NCI-H526 (cell line): Measurements from ENCODE around the gene SOX18.

ENCODE experiments used
- DNase-seq, 2 experiments: peaks; one replicate each; lab custom pipeline; 2025; lab: John Stamatoyannopoulos, UW

Gene SOX18

GRCh38 chr20:64068386-64069208, 19.2 kb upstream of the SOX18 start:
- no peak for DNase-seq

GRCh38 chr20:64067733-64068307, 18.4 kb upstream of the SOX18 start:
- DNase-seq, result peak in 1 of 2 experiments; percentile 34

- no peak for DNase-seq
Measured at GRCh38 chr20:64067005-64067632, 17.7 kb upstream of the SOX18 start.

GRCh38 chr20:64065974-64066343, 16.5 kb upstream of the SOX18 start:
- DNase-seq, result no peak

GRCh38 chr20:64065062-64065973, 15.9 kb upstream of the SOX18 start:
- DNase-seq, result no peak

- DNase-seq, result no peak
Measured at GRCh38 chr20:64064145-64064698, 14.8 kb upstream of the SOX18 start.

- peak in 1 of 2 experiments; percentile 48 for DNase-seq
Measured at GRCh38 chr20:64063389-64064144, 14.1 kb upstream of the SOX18 start.

- peak; percentile 90 to 99 for DNase-seq
Measured at GRCh38 chr20:64062596-64063388, 13.4 kb upstream of the SOX18 start, which contains the start of gene TCEA2. TCEA2 (plus strand) TSS chr20:64063198; CDS start chr20:64063313, 115 bp downstream.

- no peak for DNase-seq
Measured at GRCh38 chr20:64062276-64062595, 12.8 kb upstream of the SOX18 start.

GRCh38 chr20:64058536-64058935, 9.1 kb upstream of the SOX18 start:
- peak; percentile 30 to 43 for DNase-seq

GRCh38 chr20:64057628-64058498, 8.4 kb upstream of the SOX18 start:
- DNase-seq, result peak; percentile 57 to 93

GRCh38 chr20:64056889-64057627, 7.6 kb upstream of the SOX18 start:
- no peak for DNase-seq

- no peak for DNase-seq
Measured at GRCh38 chr20:64056639-64056888, 7.1 kb upstream of the SOX18 start.

- DNase-seq, result no peak
Measured at GRCh38 chr20:64055893-64056638, 6.6 kb upstream of the SOX18 start.

GRCh38 chr20:64055396-64055892, 6.0 kb upstream of the SOX18 start:
- DNase-seq, result no peak

GRCh38 chr20:64053841-64054661, 4.6 kb upstream of the SOX18 start:
- DNase-seq, result peak in 1 of 2 experiments; percentile 56
